NCI-H526 (cell line): ENCODE measurements around the gene DEDD.

Experiments used
- DNase-seq, 2 experiments: peaks; one replicate each; lab custom pipeline; 2025; lab: John Stamatoyannopoulos, UW

DEDD gene

GRCh38 chr1:161162806-161163205, 30.3 kb upstream of the DEDD start:
- no peak for DNase-seq

- no peak for DNase-seq
These were observed 29.6 kb upstream of the DEDD start for GRCh38 chr1:161162052-161162451.

GRCh38 chr1:161161652-161162051, 29.2 kb upstream of the DEDD start:
- no peak for DNase-seq

GRCh38 chr1:161160671-161161145, 28.2 kb upstream of the DEDD start:
- no peak for DNase-seq

- no peak for DNase-seq
These were observed 27.4 kb upstream of the DEDD start for GRCh38 chr1:161159913-161160243.

GRCh38 chr1:161159087-161159912, 26.8 kb upstream of the DEDD start, which contains the start of gene USP21:
Gene USP21, plus strand, starts transcription at chr1:161159500. Its CDS starts 1,141 bp downstream, at chr1:161160641.
- DNase-seq, result peak; percentile 93 to 99

GRCh38 chr1:161158316-161159010, 26.0 kb upstream of the DEDD start:
- no peak for DNase-seq

GRCh38 chr1:161157867-161158266, 25.4 kb upstream of the DEDD start:
- DNase-seq, result no peak

- peak; percentile 97 for DNase-seq
These were observed 21.3 kb upstream of the DEDD start, which contains the start of gene UFC1 for GRCh38 chr1:161153682-161154337. Gene UFC1, plus strand, starts transcription at chr1:161153978. Its CDS starts 20 bp downstream, at chr1:161153998.

- no peak for DNase-seq
These were observed 20.7 kb upstream of the DEDD start for GRCh38 chr1:161153176-161153575.

GRCh38 chr1:161145832-161146231, 13.4 kb upstream of the DEDD start:
- DNase-seq, result no peak

GRCh38 chr1:161140755-161141400, 8.4 kb upstream of the DEDD start:
- DNase-seq, result no peak

GRCh38 chr1:161139766-161140165, 7.3 kb upstream of the DEDD start:
- peak; percentile 37 to 77 for DNase-seq

- no peak for DNase-seq
These were observed 6.0 kb upstream of the DEDD start for GRCh38 chr1:161138431-161138830.

GRCh38 chr1:161137881-161138280, 5.4 kb upstream of the DEDD start:
- no peak for DNase-seq

GRCh38 chr1:161133220-161133740, 813 bp upstream of the DEDD start:
- peak in 1 of 2 experiments; percentile 67 for DNase-seq

GRCh38 chr1:161131523-161132409, 701 bp downstream of the DEDD start:
- DNase-seq, result peak in 1 of 2 experiments; percentile 43

- DNase-seq, result no peak
These were observed 2.2 kb downstream of the DEDD start for GRCh38 chr1:161130266-161130665.

GRCh38 chr1:161128591-161129420, 3.7 kb downstream of the DEDD start:
- no peak for DNase-seq

GRCh38 chr1:161127649-161128048, 4.8 kb downstream of the DEDD start:
- DNase-seq, result no peak
